ENCODE measurements around the gene OR1K1. TPM values are rescaled to one million over a fixed set of nuclear protein-coding genes. Genes with fewer than 3 reads are reported as not detected.

Gene OR1K1
- total and polyA plus RNA-seq, 2 of the 13 experiments (the other 11 are each of a cell fraction or from before 2014, with no cell fraction given): not detected

DNA sequence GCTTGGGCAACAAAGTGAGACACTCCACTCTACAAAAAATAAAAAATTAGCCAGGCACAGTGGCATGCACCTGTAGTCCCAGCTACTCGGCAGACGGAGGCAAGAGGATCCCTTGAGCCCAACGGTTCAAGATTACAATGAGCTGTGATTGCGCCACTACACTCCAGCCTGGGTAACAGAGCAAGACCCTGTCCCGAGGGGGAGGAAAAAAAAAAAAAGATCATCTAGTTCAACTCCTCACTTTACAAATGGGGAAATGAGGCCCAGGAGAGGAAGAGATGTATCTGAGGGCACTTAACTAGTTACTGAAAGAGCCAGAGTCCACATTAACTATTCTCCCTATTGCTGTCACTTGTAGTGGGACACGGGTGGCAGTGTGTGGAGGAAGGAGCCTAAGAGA lies 14.6 kb downstream of the OR1K1 start:
- Histone ChIP-seq H3K27ac (ENCODE audit: extremely low read length, insufficient read depth, low read length) (no peak overlapping the region), H3K9ac (ENCODE audit: insufficient read depth, low read depth, low read length) (no peak overlapping the region), H3K9me3 (ENCODE audit: low read length) (no peaks in the 10 kb centered on the region), H4K20me1 (ENCODE audit: insufficient read depth, low read length) (no peaks in the 10 kb centered on the region), H3K79me2 (ENCODE audit: insufficient read depth, low read length) (no peaks in the 10 kb centered on the region), H3K4me3 (replicated peaks in 1 of 3; ENCODE audit: insufficient read depth in 1 of 3, low read depth in 2 of 3, low read length in 3 of 3) (no peak overlapping the region), H3K4me1 (ENCODE audit: insufficient read depth, low read length) (peaks cover 27% of the 10 kb centered on the region), H3K36me3 (replicated peaks in 1 of 2; ENCODE audit: control insufficient read depth in 1 of 2, insufficient read depth in 2 of 2, low read length in 2 of 2) (peaks cover 0 to 8% of the 10 kb centered on the region in 2 experiments; a peak in 3 of 5 replicates), H3K4me2 (ENCODE audit: low read depth, low read length) (no peak overlapping the region), H2AFZ (ENCODE audit: low read length) (no peak overlapping the region), H3K27me3 (ENCODE audit: control insufficient read depth in 1 of 2, insufficient read depth in 2 of 2, low read length in 2 of 2) (no peaks in the 10 kb centered on the region)
- in situ Hi-C loops (cut with HindIII; ENCODE audit: extremely low pct_ligation_motif_present, low pct_unique_long_range_greater_than_20kb) (loop anchor here (5.0 to 25.0 kb wide), 3 partner anchors 347 to 710 kb away; partner anchors contain the start of gene PTGS1), intact Hi-C loops (cut with micrococcal nuclease; ENCODE audit: unreplicated experiment) (loop anchor here (5.0 kb wide), 1 partner anchor 717 kb away; no protein-coding TSS in a partner anchor)
- WGBS (ENCODE audit: low lambda C conversion rate): 27% methylated on average over 6 of the region's 6 CpGs
- DNase-seq (ENCODE audit: low spot score) (no peak), ATAC-seq (no peak), FAIRE-seq (no peak)
- no TSS peak for BruUV-seq (replicated peaks)
- CTCF ChIA-PET (ENCODE audit: low intra/inter-chr PET ratio, low total read pairs): no interaction called here
- POLR2A ChIA-PET: no interaction called here
- TF ChIP-seq, protein P1, sequence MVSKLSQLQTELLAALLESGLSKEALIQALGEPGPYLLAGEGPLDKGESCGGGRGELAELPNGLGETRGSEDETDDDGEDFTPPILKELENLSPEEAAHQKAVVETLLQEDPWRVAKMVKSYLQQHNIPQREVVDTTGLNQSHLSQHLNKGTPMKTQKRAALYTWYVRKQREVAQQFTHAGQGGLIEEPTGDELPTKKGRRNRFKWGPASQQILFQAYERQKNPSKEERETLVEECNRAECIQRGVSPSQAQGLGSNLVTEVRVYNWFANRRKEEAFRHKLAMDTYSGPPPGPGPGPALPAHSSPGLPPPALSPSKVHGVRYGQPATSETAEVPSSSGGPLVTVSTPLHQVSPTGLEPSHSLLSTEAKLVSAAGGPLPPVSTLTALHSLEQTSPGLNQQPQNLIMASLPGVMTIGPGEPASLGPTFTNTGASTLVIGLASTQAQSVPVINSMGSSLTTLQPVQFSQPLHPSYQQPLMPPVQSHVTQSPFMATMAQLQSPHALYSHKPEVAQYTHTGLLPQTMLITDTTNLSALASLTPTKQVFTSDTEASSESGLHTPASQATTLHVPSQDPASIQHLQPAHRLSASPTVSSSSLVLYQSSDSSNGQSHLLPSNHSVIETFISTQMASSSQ (IDR thresholded peaks at IDR 0.05; ENCODE audit: low read depth): peak; percentile 3; the same call in 1 of the 2 replicates
- TF ChIP-seq, protein P1 (CRISPR knock-in tag; IDR thresholded peaks at IDR 0.05; ENCODE audit: borderline replicate concordance): no peak; the same call in 1 of the 2 replicates
- TF ChIP-seq, protein P2, sequence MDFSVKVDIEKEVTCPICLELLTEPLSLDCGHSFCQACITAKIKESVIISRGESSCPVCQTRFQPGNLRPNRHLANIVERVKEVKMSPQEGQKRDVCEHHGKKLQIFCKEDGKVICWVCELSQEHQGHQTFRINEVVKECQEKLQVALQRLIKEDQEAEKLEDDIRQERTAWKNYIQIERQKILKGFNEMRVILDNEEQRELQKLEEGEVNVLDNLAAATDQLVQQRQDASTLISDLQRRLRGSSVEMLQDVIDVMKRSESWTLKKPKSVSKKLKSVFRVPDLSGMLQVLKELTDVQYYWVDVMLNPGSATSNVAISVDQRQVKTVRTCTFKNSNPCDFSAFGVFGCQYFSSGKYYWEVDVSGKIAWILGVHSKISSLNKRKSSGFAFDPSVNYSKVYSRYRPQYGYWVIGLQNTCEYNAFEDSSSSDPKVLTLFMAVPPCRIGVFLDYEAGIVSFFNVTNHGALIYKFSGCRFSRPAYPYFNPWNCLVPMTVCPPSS (IDR thresholded peaks at IDR 0.05): no peak
- TF ChIP-seq RBM39 (IDR thresholded peaks at IDR 0.05; ENCODE audit: low read depth, low read length, poor library complexity, severe bottlenecking) (no peak), CEBPB (IDR thresholded peaks at IDR 0.05; ENCODE audit: borderline replicate concordance, low read depth, low read length) (peak; percentile 39; the same call in 1 of the 2 replicates), ZFP62 (CRISPR knock-in tag; IDR thresholded peaks at IDR 0.05) (no peak), CEBPG (CRISPR knock-in tag; IDR thresholded peaks at IDR 0.05) (peak; percentile 37; the same call in 1 of the 2 replicates), TGIF2 (CRISPR knock-in tag; IDR thresholded peaks at IDR 0.05) (no peak), NONO (IDR thresholded peaks at IDR 0.05) (no peak), NONO (CRISPR knock-in tag; conservative IDR thresholded peaks at IDR 0.05) (no peak), ZNF839 (CRISPR knock-in tag; IDR thresholded peaks at IDR 0.05; ENCODE audit: borderline replicate concordance) (no peak), FOXO1 (CRISPR knock-in tag; IDR thresholded peaks at IDR 0.05) (no peak), NKX3-1 (CRISPR knock-in tag; IDR thresholded peaks at IDR 0.05) (no peak), KDM5B (CRISPR knock-in tag; IDR thresholded peaks at IDR 0.05; ENCODE audit: borderline replicate concordance) (no peak), FOSL1 (CRISPR knock-in tag; IDR thresholded peaks at IDR 0.05; ENCODE audit: borderline replicate concordance) (no peak), ZSCAN25 (CRISPR knock-in tag; IDR thresholded peaks at IDR 0.05) (no peak), ZNF160 (CRISPR knock-in tag; IDR thresholded peaks at IDR 0.05) (no peak)
- TF ChIP-seq, protein P3, sequence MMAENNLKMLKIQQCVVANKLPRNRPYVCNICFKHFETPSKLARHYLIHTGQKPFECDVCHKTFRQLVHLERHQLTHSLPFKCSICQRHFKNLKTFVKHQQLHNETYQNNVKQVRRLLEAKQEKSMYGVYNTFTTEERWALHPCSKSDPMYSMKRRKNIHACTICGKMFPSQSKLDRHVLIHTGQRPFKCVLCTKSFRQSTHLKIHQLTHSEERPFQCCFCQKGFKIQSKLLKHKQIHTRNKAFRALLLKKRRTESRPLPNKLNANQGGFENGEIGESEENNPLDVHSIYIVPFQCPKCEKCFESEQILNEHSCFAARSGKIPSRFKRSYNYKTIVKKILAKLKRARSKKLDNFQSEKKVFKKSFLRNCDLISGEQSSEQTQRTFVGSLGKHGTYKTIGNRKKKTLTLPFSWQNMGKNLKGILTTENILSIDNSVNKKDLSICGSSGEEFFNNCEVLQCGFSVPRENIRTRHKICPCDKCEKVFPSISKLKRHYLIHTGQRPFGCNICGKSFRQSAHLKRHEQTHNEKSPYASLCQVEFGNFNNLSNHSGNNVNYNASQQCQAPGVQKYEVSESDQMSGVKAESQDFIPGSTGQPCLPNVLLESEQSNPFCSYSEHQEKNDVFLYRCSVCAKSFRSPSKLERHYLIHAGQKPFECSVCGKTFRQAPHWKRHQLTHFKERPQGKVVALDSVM (CRISPR knock-in tag; IDR thresholded peaks at IDR 0.05): peak; percentile 33; the same call in 1 of the 2 replicates
- TF ChIP-seq, protein P4, sequence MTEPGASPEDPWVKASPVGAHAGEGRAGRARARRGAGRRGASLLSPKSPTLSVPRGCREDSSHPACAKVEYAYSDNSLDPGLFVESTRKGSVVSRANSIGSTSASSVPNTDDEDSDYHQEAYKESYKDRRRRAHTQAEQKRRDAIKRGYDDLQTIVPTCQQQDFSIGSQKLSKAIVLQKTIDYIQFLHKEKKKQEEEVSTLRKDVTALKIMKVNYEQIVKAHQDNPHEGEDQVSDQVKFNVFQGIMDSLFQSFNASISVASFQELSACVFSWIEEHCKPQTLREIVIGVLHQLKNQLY (CRISPR knock-in tag; IDR thresholded peaks at IDR 0.05): no peak

Measured in HepG2 (cell line).